ENCODE measurements around the gene SNX25.

DNA sequence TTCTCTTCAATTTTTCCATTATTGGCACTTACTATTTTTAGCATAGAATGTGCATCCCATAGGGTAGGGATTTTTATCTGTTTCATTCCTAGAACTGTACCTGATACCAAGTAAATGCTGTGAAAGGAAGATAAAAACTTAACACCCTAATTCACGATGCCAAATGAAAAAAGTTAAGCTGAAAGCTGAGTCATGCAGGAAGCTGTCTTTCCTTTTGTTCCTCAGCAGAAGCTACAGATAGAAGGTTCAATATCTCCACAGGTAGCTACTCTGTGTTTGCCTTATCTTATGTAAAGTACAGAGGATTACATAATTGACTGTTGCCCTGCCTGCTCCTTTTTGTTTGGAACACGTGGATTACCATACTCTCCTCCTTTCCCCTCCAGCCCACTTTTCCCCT lies 109.3 kb downstream of the SNX25 start:
- TF ChIP-seq, protein P1, sequence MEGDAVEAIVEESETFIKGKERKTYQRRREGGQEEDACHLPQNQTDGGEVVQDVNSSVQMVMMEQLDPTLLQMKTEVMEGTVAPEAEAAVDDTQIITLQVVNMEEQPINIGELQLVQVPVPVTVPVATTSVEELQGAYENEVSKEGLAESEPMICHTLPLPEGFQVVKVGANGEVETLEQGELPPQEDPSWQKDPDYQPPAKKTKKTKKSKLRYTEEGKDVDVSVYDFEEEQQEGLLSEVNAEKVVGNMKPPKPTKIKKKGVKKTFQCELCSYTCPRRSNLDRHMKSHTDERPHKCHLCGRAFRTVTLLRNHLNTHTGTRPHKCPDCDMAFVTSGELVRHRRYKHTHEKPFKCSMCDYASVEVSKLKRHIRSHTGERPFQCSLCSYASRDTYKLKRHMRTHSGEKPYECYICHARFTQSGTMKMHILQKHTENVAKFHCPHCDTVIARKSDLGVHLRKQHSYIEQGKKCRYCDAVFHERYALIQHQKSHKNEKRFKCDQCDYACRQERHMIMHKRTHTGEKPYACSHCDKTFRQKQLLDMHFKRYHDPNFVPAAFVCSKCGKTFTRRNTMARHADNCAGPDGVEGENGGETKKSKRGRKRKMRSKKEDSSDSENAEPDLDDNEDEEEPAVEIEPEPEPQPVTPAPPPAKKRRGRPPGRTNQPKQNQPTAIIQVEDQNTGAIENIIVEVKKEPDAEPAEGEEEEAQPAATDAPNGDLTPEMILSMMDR (IDR thresholded peaks at IDR 0.05 in 4 of 5, conservative IDR thresholded peaks at IDR 0.05 in 1 of 5), result no peak
- no peak for TF ChIP-seq POLR2A (IDR thresholded peaks at IDR 0.05)

All from gastrocnemius medialis (tissue), 4 donors.